ENCODE results near the gene SND1. TPM values are rescaled to one million over a fixed set of nuclear protein-coding genes. Genes with fewer than 3 reads are reported as not detected.

SND1 gene
- total RNA-seq, 1 experiment from 2014 or later: 218 TPM

DNA sequence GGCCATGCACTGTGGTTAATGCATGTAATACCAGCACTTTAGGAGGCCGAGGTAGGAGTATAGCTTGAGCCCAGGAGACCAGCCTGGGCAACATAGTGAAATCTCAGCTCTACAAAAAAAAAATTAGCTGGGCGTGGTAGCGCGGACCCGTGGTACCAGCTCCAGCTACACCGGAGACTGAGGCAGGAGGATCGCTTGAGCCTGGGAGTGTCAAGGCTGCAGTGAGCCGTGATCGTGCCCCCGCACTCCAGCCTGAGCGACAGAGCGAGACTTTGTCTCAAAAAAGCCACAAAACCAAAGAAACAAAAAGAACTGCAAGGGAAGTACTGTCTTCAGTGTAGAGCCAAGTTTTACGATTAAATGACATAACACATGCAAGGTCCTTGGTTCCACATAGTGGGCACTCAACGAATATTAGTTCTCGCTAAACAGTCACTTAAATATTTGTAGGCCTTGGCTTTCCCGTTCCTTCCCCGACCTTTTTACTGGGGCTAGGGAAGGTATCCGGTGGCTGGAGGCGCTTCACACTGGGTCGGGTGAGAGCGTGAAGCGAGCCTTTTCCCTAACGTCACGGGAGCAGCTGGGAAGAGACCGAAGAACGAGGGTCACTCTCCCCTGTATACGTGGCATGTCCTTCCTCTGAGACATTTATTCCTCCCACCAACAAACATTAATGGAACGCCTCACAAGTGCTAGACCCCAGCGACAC is 993 bp upstream of the SND1 start:
- Mint-ChIP-seq H3K4me1 (peaks cover 36 to 38% of the 10 kb centered on the region in 2 experiments), H3K27ac (peak overlapping the region; percentile 98 to 99 (median 99)), H3K9me3 (no peaks in the 10 kb centered on the region), H3K36me3 (ENCODE audit: insufficient read depth in 1 of 3, low read depth in 3 of 3) (peaks cover 0 to 15% (median 4%) of the 10 kb centered on the region in 3 experiments; a peak in 5 of 7 replicates), H3K27me3 (ENCODE audit: low read depth) (no peaks in the 10 kb centered on the region), H3K4me3 (peak overlapping the region; percentile 99 to 100)
- Histone ChIP-seq H3K4me1 (ENCODE audit: insufficient read depth, low read length) (no peaks in the 10 kb centered on the region; the same call in 1 of the 2 replicates), H2AFZ (ENCODE audit: low read length) (no peak overlapping the region), H3K27me3 (ENCODE audit: insufficient read depth, low read length) (no peaks in the 10 kb centered on the region), H3K23me2 (ENCODE audit: insufficient read length, low read depth, low read length, poor library complexity, severe bottlenecking) (peaks cover 5% of the 10 kb centered on the region), H3K18ac (ENCODE audit: insufficient read length, low read depth, low read length) (peak overlapping the region; percentile 21), H3T11ph (ENCODE audit: low read length) (no peak overlapping the region), H4K91ac (ENCODE audit: insufficient read length, low read depth, low read length) (no peak overlapping the region), H3K9ac (ENCODE audit: extremely low read depth, insufficient read length, low read length) (peak overlapping the region; percentile 90), H3K4ac (ENCODE audit: low read depth, low read length) (no peak overlapping the region; the same call in 1 of the 2 replicates), H2BK12ac (ENCODE audit: insufficient read length, low read depth, low read length) (no peak overlapping the region), H2BK15ac (ENCODE audit: low read depth, low read length) (no peak overlapping the region), H3K79me2 (ENCODE audit: insufficient read depth, low read length) (peaks cover 34% of the 10 kb centered on the region; the same call in 1 of the 2 replicates), H3K79me1 (ENCODE audit: insufficient read depth, low read depth, low read length, poor library complexity, severe bottlenecking) (peaks cover 2% of the 10 kb centered on the region), H2AK5ac (ENCODE audit: insufficient read length, low read length) (no peak overlapping the region), H2BK5ac (ENCODE audit: insufficient read length, low read length) (no peak overlapping the region), H3K14ac (ENCODE audit: insufficient read depth, low read length) (peak overlapping the region; percentile 90), H4K5ac (ENCODE audit: insufficient read length, low read depth, low read length) (peak overlapping the region; percentile 23), H2BK120ac (ENCODE audit: low read depth, low read length, poor library complexity, severe bottlenecking) (no peak overlapping the region), H3K4me2 (ENCODE audit: insufficient read depth, insufficient read length, low read length) (peak overlapping the region; percentile 58), H4K8ac (replicated peaks; ENCODE audit: insufficient read length, low read depth, low read length) (peak overlapping the region; percentile 6), H4K20me1 (ENCODE audit: control insufficient read depth, insufficient read depth, insufficient read length) (no peaks in the 10 kb centered on the region), H3K9me3 (ENCODE audit: control insufficient read depth, low read depth, low read length) (no peaks in the 10 kb centered on the region), H2BK20ac (ENCODE audit: low read depth, low read length, poor library complexity, severe bottlenecking) (no peak overlapping the region), H3K23ac (ENCODE audit: insufficient read length, low read depth, low read length) (no peak overlapping the region), H3K27ac (ENCODE audit: insufficient read length, low read depth, low read length) (peak overlapping the region; percentile 19), H3K56ac (ENCODE audit: insufficient read length, low read depth, low read length) (no peak overlapping the region)
- TF ChIP-seq, protein P1, sequence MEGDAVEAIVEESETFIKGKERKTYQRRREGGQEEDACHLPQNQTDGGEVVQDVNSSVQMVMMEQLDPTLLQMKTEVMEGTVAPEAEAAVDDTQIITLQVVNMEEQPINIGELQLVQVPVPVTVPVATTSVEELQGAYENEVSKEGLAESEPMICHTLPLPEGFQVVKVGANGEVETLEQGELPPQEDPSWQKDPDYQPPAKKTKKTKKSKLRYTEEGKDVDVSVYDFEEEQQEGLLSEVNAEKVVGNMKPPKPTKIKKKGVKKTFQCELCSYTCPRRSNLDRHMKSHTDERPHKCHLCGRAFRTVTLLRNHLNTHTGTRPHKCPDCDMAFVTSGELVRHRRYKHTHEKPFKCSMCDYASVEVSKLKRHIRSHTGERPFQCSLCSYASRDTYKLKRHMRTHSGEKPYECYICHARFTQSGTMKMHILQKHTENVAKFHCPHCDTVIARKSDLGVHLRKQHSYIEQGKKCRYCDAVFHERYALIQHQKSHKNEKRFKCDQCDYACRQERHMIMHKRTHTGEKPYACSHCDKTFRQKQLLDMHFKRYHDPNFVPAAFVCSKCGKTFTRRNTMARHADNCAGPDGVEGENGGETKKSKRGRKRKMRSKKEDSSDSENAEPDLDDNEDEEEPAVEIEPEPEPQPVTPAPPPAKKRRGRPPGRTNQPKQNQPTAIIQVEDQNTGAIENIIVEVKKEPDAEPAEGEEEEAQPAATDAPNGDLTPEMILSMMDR (conservative IDR thresholded peaks at IDR 0.05): no peak
- no CpG with 5 or more reads among the region's 29 CpGs for WGBS (ENCODE audit: extremely low coverage, insufficient read length, low lambda C conversion rate)
- DNase-seq: peak; percentile 59

Data from H9 (cell line).